ENCODE results near the gene PTPRCAP.

DNA sequence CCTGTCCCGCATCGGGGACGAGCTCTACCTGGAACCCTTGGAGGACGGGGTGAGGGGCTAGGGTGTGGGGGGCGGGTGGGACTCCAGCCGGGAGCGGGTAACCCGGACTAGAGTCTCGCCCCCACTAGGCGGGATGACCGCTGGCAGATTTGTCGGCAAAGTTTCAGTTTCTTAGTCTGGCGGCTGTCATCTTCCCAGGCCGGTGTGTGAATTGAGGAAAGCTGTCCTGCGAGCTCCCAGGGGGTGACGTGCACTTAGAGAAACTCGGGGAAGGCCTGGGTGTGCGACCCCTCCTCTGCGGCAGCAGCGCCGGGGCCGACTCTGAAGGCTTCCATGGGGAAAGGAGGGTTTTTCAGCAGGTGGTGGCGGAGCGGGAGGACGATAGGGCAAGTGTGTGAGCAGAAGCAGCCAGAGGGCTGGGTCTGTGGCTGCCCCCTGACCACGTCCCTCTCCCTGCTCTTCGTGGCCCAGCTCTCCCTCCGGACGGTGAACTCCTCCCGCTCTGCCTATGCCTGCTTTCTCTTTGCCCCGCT, 45.2 kb downstream of the PTPRCAP start:
- TF ChIP-seq KLF16 (IDR thresholded peaks at IDR 0.05) (no peak), KDM1A (IDR thresholded peaks at IDR 0.05) (no peak), ATF1 (CRISPR knock-in tag; IDR thresholded peaks at IDR 0.05) (no peak), ATF1 (tag; IDR thresholded peaks at IDR 0.05) (no peak), JUN (IDR thresholded peaks at IDR 0.05; ENCODE audit: borderline replicate concordance, low read depth, low read length) (no peak), JUN (CRISPR knock-in tag; IDR thresholded peaks at IDR 0.05; ENCODE audit: borderline replicate concordance) (no peak), YY1 (IDR thresholded peaks at IDR 0.05; ENCODE audit: borderline replicate concordance in 1 of 3, control insufficient read depth in 1 of 3, extremely low read depth in 1 of 3, insufficient read depth in 3 of 3, insufficient read length in 1 of 3, insufficient replicate concordance in 2 of 3, low read depth in 1 of 3, low read length in 2 of 3) (no peak), EZH2 (IDR thresholded peaks at IDR 0.05; ENCODE audit: borderline replicate concordance, low read depth, low read length) (no peak), SMC3 (conservative IDR thresholded peaks at IDR 0.05; ENCODE audit: insufficient read depth, low read depth, low read length) (no peak), POU5F1 (IDR thresholded peaks at IDR 0.05; ENCODE audit: borderline replicate concordance, low read depth, low read length, partially characterized antibody) (no peak), HDAC1 (IDR thresholded peaks at IDR 0.05) (no peak)
- TF ChIP-seq, protein P1, sequence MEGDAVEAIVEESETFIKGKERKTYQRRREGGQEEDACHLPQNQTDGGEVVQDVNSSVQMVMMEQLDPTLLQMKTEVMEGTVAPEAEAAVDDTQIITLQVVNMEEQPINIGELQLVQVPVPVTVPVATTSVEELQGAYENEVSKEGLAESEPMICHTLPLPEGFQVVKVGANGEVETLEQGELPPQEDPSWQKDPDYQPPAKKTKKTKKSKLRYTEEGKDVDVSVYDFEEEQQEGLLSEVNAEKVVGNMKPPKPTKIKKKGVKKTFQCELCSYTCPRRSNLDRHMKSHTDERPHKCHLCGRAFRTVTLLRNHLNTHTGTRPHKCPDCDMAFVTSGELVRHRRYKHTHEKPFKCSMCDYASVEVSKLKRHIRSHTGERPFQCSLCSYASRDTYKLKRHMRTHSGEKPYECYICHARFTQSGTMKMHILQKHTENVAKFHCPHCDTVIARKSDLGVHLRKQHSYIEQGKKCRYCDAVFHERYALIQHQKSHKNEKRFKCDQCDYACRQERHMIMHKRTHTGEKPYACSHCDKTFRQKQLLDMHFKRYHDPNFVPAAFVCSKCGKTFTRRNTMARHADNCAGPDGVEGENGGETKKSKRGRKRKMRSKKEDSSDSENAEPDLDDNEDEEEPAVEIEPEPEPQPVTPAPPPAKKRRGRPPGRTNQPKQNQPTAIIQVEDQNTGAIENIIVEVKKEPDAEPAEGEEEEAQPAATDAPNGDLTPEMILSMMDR (IDR thresholded peaks at IDR 0.05 in 2 of 3, conservative IDR thresholded peaks at IDR 0.05 in 1 of 3; ENCODE audit: insufficient read depth in 2 of 3, low read depth in 1 of 3, low read length in 3 of 3), result no peak
- TF ChIP-seq, protein P2, sequence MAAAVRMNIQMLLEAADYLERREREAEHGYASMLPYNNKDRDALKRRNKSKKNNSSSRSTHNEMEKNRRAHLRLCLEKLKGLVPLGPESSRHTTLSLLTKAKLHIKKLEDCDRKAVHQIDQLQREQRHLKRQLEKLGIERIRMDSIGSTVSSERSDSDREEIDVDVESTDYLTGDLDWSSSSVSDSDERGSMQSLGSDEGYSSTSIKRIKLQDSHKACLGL (CRISPR knock-in tag; IDR thresholded peaks at IDR 0.05; ENCODE audit: borderline replicate concordance, poor library complexity, severe bottlenecking), result no peak
